ENCODE measurements around the gene CNOT1. TPM values are rescaled to one million over a fixed set of nuclear protein-coding genes. Genes with fewer than 3 reads are reported as not detected.

CNOT1 gene
- total RNA-seq, 1 experiment from 2014 or later: 219 TPM

- CTCF ChIA-PET: interaction anchor here (0.8 to 1.9 kb wide), 4 partner anchors 11 to 138 kb away, joined by 3 to 9 read pairs (median 4); no protein-coding TSS in a partner anchor
- intact Hi-C loops (cut with micrococcal nuclease): no loop called here
- Mint-ChIP-seq H3K4me3 (ENCODE audit: unreplicated experiment) (no peak overlapping the region), H3K36me3 (ENCODE audit: insufficient read depth, unreplicated experiment) (no peaks in the 10 kb centered on the region), H3K27me3 (ENCODE audit: insufficient read depth, unreplicated experiment) (peaks cover 21% of the 10 kb centered on the region), H3K9me3 (ENCODE audit: unreplicated experiment) (no peaks in the 10 kb centered on the region), H3K27ac (ENCODE audit: low read depth, unreplicated experiment) (no peak overlapping the region), H3K4me1 (ENCODE audit: insufficient read depth, unreplicated experiment) (no peaks in the 10 kb centered on the region)
- no TSS peak for BruUV-seq (replicated peaks)
- TF ChIP-seq CTCF (IDR thresholded peaks at IDR 0.05; ENCODE audit: unreplicated experiment): no peak
- no peak for DNase-seq (ENCODE audit: unreplicated experiment)
- POLR2A ChIA-PET: interaction anchor here (0.6 kb wide), 1 partner anchor 232 kb away, joined by 3 read pairs; no protein-coding TSS in a partner anchor
Measured at GRCh38 chr16:58475091-58475619, 154.5 kb downstream of the CNOT1 start.

- TF ChIP-seq CTCF (IDR thresholded peaks at IDR 0.05; ENCODE audit: unreplicated experiment): no peak
- Mint-ChIP-seq H3K9me3 (ENCODE audit: unreplicated experiment) (no peaks in the 10 kb centered on the region), H3K4me3 (ENCODE audit: unreplicated experiment) (no peak overlapping the region), H3K27me3 (ENCODE audit: insufficient read depth, unreplicated experiment) (peaks cover 13% of the 10 kb centered on the region), H3K36me3 (ENCODE audit: insufficient read depth, unreplicated experiment) (no peaks in the 10 kb centered on the region), H3K4me1 (ENCODE audit: insufficient read depth, unreplicated experiment) (no peaks in the 10 kb centered on the region), H3K27ac (ENCODE audit: low read depth, unreplicated experiment) (no peak overlapping the region)
- POLR2A ChIA-PET: no interaction called here
- CTCF ChIA-PET: interaction anchor here (0.6 to 5.1 kb wide), 4 partner anchors 10 to 133 kb away, joined by 3 to 25 read pairs (median 4); no protein-coding TSS in a partner anchor
- DNase-seq (ENCODE audit: unreplicated experiment): no peak
- intact Hi-C loops (cut with micrococcal nuclease): no loop called here
- no TSS peak for BruUV-seq (replicated peaks)
Measured at GRCh38 chr16:58474296-58474695, 155.3 kb downstream of the CNOT1 start.

- Mint-ChIP-seq H3K4me1 (ENCODE audit: insufficient read depth, unreplicated experiment) (no peaks in the 10 kb centered on the region), H3K9me3 (ENCODE audit: unreplicated experiment) (no peaks in the 10 kb centered on the region), H3K27ac (ENCODE audit: low read depth, unreplicated experiment) (no peak overlapping the region), H3K4me3 (ENCODE audit: unreplicated experiment) (no peak overlapping the region), H3K27me3 (ENCODE audit: insufficient read depth, unreplicated experiment) (peaks cover 12% of the 10 kb centered on the region), H3K36me3 (ENCODE audit: insufficient read depth, unreplicated experiment) (no peaks in the 10 kb centered on the region)
- intact Hi-C loops (cut with micrococcal nuclease): no loop called here
- TF ChIP-seq CTCF (IDR thresholded peaks at IDR 0.05; ENCODE audit: unreplicated experiment): no peak
- POLR2A ChIA-PET: interaction anchor here (0.7 kb wide), 1 partner anchor 15 kb away, joined by 3 read pairs; no protein-coding TSS in a partner anchor
- DNase-seq (ENCODE audit: unreplicated experiment): no peak
- CTCF ChIA-PET: interaction anchor here (1.3 to 5.1 kb wide), 2 partner anchors 15 to 136 kb away, joined by 7 to 25 read pairs; no protein-coding TSS in a partner anchor
- BruUV-seq (replicated peaks): no TSS peak
Measured at GRCh38 chr16:58472827-58473226, 156.8 kb downstream of the CNOT1 start.

GRCh38 chr16:58472266-58472665 lies 157.4 kb downstream of the CNOT1 start:
- DNase-seq (ENCODE audit: unreplicated experiment): no peak
- CTCF ChIA-PET: interaction anchor here (5.1 kb wide), 1 partner anchor 16 kb away, joined by 25 read pairs; no protein-coding TSS in a partner anchor
- H3K27me3 Mint-ChIP-seq (ENCODE audit: insufficient read depth, unreplicated experiment): peaks cover 12% of the 10 kb centered on the region
- H3K9me3 Mint-ChIP-seq (ENCODE audit: unreplicated experiment): no peaks in the 10 kb centered on the region
- no peak for TF ChIP-seq CTCF (IDR thresholded peaks at IDR 0.05; ENCODE audit: unreplicated experiment)
- POLR2A ChIA-PET: no interaction called here
- intact Hi-C loops (cut with micrococcal nuclease): no loop called here
- no TSS peak for BruUV-seq (replicated peaks)
- H3K4me3 Mint-ChIP-seq (ENCODE audit: unreplicated experiment): no peak overlapping the region
- no peaks in the 10 kb centered on the region for H3K4me1 Mint-ChIP-seq (ENCODE audit: insufficient read depth, unreplicated experiment)
- no peak overlapping the region for H3K27ac Mint-ChIP-seq (ENCODE audit: low read depth, unreplicated experiment)
- H3K36me3 Mint-ChIP-seq (ENCODE audit: insufficient read depth, unreplicated experiment): no peaks in the 10 kb centered on the region

Measured in MCF 10A (cell line).